ENCODE measurements around the gene LAMA4. TPM values are rescaled to one million over a fixed set of nuclear protein-coding genes. Genes with fewer than 3 reads are reported as not detected.

The LAMA4 gene
- total RNA-seq, 1 donor from 2014 or later: 46.4 TPM

GRCh38 chr6:112243861-112244827 lies 10.2 kb downstream of the LAMA4 start:
- DNase-seq (ENCODE audit: low spot score in 2 of 2, unreplicated experiment in 2 of 2): no peak
- no peak overlapping the region for H3K4me3 Mint-ChIP-seq
- no peaks in the 10 kb centered on the region for H3K27me3 Mint-ChIP-seq (ENCODE audit: low read depth)
- H3K4me1 Mint-ChIP-seq: peaks cover 34% of the 10 kb centered on the region
- H3K9me3 Mint-ChIP-seq: no peaks in the 10 kb centered on the region
- no peak for TF ChIP-seq CTCF (IDR thresholded peaks at IDR 0.05; ENCODE audit: unreplicated experiment)
- peaks cover 2% of the 10 kb centered on the region for H3K36me3 Mint-ChIP-seq
- H3K27ac Mint-ChIP-seq: peak overlapping the region; percentile 4

- no peak for TF ChIP-seq CTCF (IDR thresholded peaks at IDR 0.05; ENCODE audit: unreplicated experiment)
- no peaks in the 10 kb centered on the region for H3K27me3 Mint-ChIP-seq (ENCODE audit: low read depth)
- H3K9me3 Mint-ChIP-seq: no peaks in the 10 kb centered on the region
- peaks cover 34% of the 10 kb centered on the region for H3K4me1 Mint-ChIP-seq
- no peak for DNase-seq (ENCODE audit: low spot score in 2 of 2, unreplicated experiment in 2 of 2)
- no peak overlapping the region for H3K4me3 Mint-ChIP-seq
- no peaks in the 10 kb centered on the region for H3K36me3 Mint-ChIP-seq
- H3K27ac Mint-ChIP-seq: no peak overlapping the region
These were observed 12.4 kb downstream of the LAMA4 start for GRCh38 chr6:112241820-112242429.

- Mint-ChIP-seq H3K36me3 (no peaks in the 10 kb centered on the region), H3K4me3 (no peak overlapping the region), H3K27me3 (ENCODE audit: low read depth) (no peaks in the 10 kb centered on the region), H3K27ac (peak overlapping the region; percentile 39), H3K4me1 (peaks cover 28% of the 10 kb centered on the region), H3K9me3 (no peaks in the 10 kb centered on the region)
- no peak for DNase-seq (ENCODE audit: low spot score in 2 of 2, unreplicated experiment in 2 of 2)
- no peak for TF ChIP-seq CTCF (IDR thresholded peaks at IDR 0.05; ENCODE audit: unreplicated experiment)
These were observed 16.8 kb downstream of the LAMA4 start for GRCh38 chr6:112237595-112237994.

- Mint-ChIP-seq H3K27me3 (ENCODE audit: low read depth) (no peaks in the 10 kb centered on the region), H3K4me3 (no peak overlapping the region), H3K4me1 (peaks cover 26% of the 10 kb centered on the region), H3K27ac (peak overlapping the region; percentile 13), H3K9me3 (no peaks in the 10 kb centered on the region), H3K36me3 (no peaks in the 10 kb centered on the region)
- no peak for DNase-seq (ENCODE audit: low spot score in 2 of 2, unreplicated experiment in 2 of 2)
- TF ChIP-seq CTCF (IDR thresholded peaks at IDR 0.05; ENCODE audit: unreplicated experiment): no peak
These were observed 17.3 kb downstream of the LAMA4 start for GRCh38 chr6:112237066-112237465.

- no peaks in the 10 kb centered on the region for H3K27me3 Mint-ChIP-seq (ENCODE audit: low read depth)
- H3K4me1 Mint-ChIP-seq: peaks cover 34% of the 10 kb centered on the region
- TF ChIP-seq CTCF (IDR thresholded peaks at IDR 0.05; ENCODE audit: unreplicated experiment): no peak
- no peak overlapping the region for H3K27ac Mint-ChIP-seq
- no peaks in the 10 kb centered on the region for H3K9me3 Mint-ChIP-seq
- H3K4me3 Mint-ChIP-seq: no peak overlapping the region
- no peaks in the 10 kb centered on the region for H3K36me3 Mint-ChIP-seq
- DNase-seq (ENCODE audit: low spot score in 2 of 2, unreplicated experiment in 2 of 2): no peak
These were observed 18.4 kb downstream of the LAMA4 start for GRCh38 chr6:112235956-112236355.

Measured in mesothelial cell of epicardium (in vitro differentiated cells).